Tibial nerve (tissue), 4 donors: ENCODE data around the gene YDJC. TPM values are rescaled to one million over a fixed set of nuclear protein-coding genes. Genes with fewer than 3 reads are reported as not detected.
"Not testable (repeated sequence)": the region's sequence is repeated elsewhere in the genome, so short reads cannot be mapped to it uniquely, and the experiment has no call there.

Experiments used
- DNase-seq, 2 donors: peaks; one replicate each; pipeline ENCODE4 v3.0.0-alpha.2; 2019; ENCODE audit warnings: low spot score in 2 of 2
- H3K27ac ChIP-seq, 4 donors: fragments of 200-600 bp; sonication (generic) in 3 of 4; one replicate each; pipeline ENCODE4 v1.5.1; 2017 to 2019; ENCODE audit warnings: mild to moderate bottlenecking in 1 of 4
- H3K27me3 ChIP-seq, 2 donors: fragments of 200-600 bp; sonication (generic) in 1 of 2; one replicate each; pipeline versions ENCODE4 v1.5.1 to v1.6.0; 2017 to 2019
- H3K36me3 ChIP-seq, 3 donors: fragments of 200-600 bp; sonication (generic); one replicate each; pipeline ENCODE4 v1.5.1; 2018 to 2019
- H3K4me1 ChIP-seq, 4 donors: fragments of 200-600 bp; sonication (generic) in 3 of 4; one replicate each; pipeline ENCODE4 v1.5.1; 2017 to 2019
- H3K4me3 ChIP-seq, 4 donors: fragments of 200-600 bp; sonication (generic) in 3 of 4; one replicate each; pipeline ENCODE4 v1.5.1; 2017 to 2019; ENCODE audit warnings: mild to moderate bottlenecking in 1 of 4, moderate library complexity in 1 of 4
- H3K9me3 ChIP-seq, 4 donors: fragments of 200-600 bp; sonication (generic) in 3 of 4; one replicate each; pipeline ENCODE4 v1.5.1; 2017 to 2019
- EP300 ChIP-seq, 2 donors: sonication (generic); formaldehyde crosslinking; IDR thresholded peaks; one replicate each; pipeline ENCODE4 v1.6.1; 2017; ENCODE audit warnings: antibody characterized with exemption in 2 of 2, mild to moderate bottlenecking in 1 of 2
- POLR2A ChIP-seq, 2 donors: fragments of 450-650 bp; IDR thresholded peaks; one replicate each; pipeline ENCODE4 v1.6.1; 2017; ENCODE audit warnings: antibody characterized with exemption in 2 of 2, mild to moderate bottlenecking in 2 of 2, moderate library complexity in 2 of 2
- whole genome bisulfite sequencing, 2 donors: methylation state at CpG; one replicate each; pipeline ENCODE4 v1.1.5; 2018; 5-methylcytosine and 5-hydroxymethylcytosine counted together
- total RNA-seq, 4 donors: library from RNA; depleted of rRNA; stranded (reverse); fragments of >200 nt; gene quantifications; one replicate each; pipeline ENCODE4 v1.1.0, GENCODE V29; 2016
- TF ChIP-seq, protein P1 (sequence below), 5 experiments: fragments of 200-600 bp in 3 of 5; fragments of 450-650 bp in 2 of 5; sonication (generic) in 3 of 5; IDR thresholded peaks; one replicate each; pipeline ENCODE4 v1.5.1; 2016 to 2019; ENCODE audit warnings: antibody characterized with exemption in 5 of 5, mild to moderate bottlenecking in 3 of 5, moderate library complexity in 2 of 5

YDJC gene
- total RNA-seq, 4 donors from 2014 or later, result 28.0 to 61.2 (median 36.0) TPM

DNA sequence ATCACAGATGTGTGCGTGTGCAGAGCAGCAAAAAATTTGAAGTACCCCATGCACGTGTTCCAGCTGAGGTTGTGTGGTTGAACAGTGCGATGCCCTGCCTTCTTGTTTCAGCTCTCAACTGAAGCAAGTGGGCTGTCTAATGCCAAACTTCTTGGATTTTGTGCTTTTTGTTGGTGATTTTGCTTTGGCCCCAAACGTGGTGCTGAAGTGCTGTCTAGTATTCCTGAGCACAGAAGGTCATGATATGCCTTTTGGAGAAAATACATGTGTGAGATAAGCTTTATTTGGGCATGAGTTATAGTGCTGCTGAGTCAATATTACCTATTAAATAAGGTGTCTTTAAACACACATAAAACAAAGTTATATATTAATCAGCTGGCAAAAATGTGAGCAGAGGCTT is 14.1 kb downstream of the YDJC start:
- no peak overlapping the region for H3K27ac ChIP-seq
- 80 to 81% methylated on average over 4 of the region's 4 CpGs for WGBS, 2 donors
- no peak for TF ChIP-seq POLR2A (IDR thresholded peaks at IDR 0.05)
- no peak for TF ChIP-seq EP300 (IDR thresholded peaks at IDR 0.05)
- TF ChIP-seq, protein P1, sequence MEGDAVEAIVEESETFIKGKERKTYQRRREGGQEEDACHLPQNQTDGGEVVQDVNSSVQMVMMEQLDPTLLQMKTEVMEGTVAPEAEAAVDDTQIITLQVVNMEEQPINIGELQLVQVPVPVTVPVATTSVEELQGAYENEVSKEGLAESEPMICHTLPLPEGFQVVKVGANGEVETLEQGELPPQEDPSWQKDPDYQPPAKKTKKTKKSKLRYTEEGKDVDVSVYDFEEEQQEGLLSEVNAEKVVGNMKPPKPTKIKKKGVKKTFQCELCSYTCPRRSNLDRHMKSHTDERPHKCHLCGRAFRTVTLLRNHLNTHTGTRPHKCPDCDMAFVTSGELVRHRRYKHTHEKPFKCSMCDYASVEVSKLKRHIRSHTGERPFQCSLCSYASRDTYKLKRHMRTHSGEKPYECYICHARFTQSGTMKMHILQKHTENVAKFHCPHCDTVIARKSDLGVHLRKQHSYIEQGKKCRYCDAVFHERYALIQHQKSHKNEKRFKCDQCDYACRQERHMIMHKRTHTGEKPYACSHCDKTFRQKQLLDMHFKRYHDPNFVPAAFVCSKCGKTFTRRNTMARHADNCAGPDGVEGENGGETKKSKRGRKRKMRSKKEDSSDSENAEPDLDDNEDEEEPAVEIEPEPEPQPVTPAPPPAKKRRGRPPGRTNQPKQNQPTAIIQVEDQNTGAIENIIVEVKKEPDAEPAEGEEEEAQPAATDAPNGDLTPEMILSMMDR (IDR thresholded peaks at IDR 0.05), result no peak
- H3K27me3 ChIP-seq, result no peaks in the 10 kb centered on the region
- H3K4me1 ChIP-seq, result peaks cover 0 to 27% (median 3%) of the 10 kb centered on the region in 4 donors
- peaks cover 0 to 50% (median 14%) of the 10 kb centered on the region in 3 donors for H3K36me3 ChIP-seq
- no peak for DNase-seq
- no peak overlapping the region for H3K4me3 ChIP-seq
- no peaks in the 10 kb centered on the region for H3K9me3 ChIP-seq

DNA sequence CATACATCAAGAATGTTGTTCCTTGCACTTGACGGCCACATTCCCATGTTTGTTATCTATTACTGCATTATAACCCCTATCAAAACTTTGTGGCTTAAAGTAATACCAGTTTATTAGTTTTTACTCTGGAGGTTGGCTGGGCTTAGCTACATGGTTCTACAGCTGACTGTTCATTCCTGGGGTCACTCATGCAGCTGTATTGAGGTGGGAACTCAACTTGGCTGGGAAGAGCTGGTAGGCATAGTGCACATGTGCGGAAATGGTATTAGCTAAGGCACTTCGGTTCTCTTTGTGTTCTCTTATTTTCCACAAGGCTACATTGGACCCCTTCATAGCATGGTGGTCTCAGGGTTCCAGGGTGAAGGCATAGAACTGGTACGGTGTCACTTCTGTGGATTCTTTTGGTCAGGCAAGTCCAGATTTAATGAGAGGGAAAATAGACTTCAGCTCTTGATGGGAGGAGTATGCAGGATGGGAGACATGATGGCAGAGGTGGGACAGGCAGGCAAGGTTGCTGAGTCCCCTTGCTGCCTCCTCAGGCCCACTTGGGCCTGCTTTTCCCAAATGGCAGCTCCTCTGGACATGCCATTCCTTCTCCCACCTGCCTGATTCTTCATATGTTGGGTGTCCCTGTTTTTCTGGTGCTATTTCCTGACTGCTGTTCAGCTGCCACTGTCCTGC is 16.1 kb downstream of the YDJC start:
- 92 to 96% methylated on average over 4 of the region's 4 CpGs for WGBS, 2 donors
- H3K4me1 ChIP-seq, result peaks cover 0 to 10% (median 0%) of the 10 kb centered on the region in 4 donors
- DNase-seq, result no peak
- H3K9me3 ChIP-seq, result no peaks in the 10 kb centered on the region
- no peak overlapping the region for H3K27ac ChIP-seq
- no peaks in the 10 kb centered on the region for H3K27me3 ChIP-seq
- peaks cover 0 to 60% (median 15%) of the 10 kb centered on the region in 3 donors for H3K36me3 ChIP-seq
- TF ChIP-seq POLR2A (IDR thresholded peaks at IDR 0.05), result no peak
- TF ChIP-seq, protein P1 (IDR thresholded peaks at IDR 0.05), result no peak
- no peak for TF ChIP-seq EP300 (IDR thresholded peaks at IDR 0.05)
- no peak overlapping the region for H3K4me3 ChIP-seq

DNA sequence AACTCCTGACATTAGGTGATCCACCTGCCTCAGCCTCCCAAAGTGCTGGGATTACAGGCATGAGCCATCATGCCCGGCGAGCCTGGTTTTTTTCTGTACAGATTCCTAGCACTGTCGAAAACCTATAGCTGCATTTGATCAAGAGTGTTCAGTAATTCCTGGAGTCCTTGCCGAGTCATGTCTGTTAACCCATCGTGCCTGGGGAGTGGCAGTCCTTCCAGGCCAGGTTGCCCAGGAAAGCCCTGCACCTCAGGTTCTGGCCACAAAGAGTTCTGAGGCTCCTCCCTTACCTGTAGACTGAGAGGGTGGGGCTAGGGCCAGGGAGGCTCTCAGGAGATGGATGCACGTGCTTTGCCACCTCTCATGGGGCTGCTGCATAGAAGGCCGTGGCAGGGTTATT is 17.0 kb downstream of the YDJC start:
- WGBS, 2 donors, result 88 to 91% methylated on average over 7 of the region's 7 CpGs
- TF ChIP-seq, protein P1 (IDR thresholded peaks at IDR 0.05), result no peak
- TF ChIP-seq POLR2A (IDR thresholded peaks at IDR 0.05), result no peak
- no peak for TF ChIP-seq EP300 (IDR thresholded peaks at IDR 0.05)
- no peak for DNase-seq
- Histone ChIP-seq H3K36me3 (peaks cover 0 to 60% (median 15%) of the 10 kb centered on the region in 3 donors), H3K4me3 (no peak overlapping the region), H3K27ac (no peak overlapping the region), H3K27me3 (no peaks in the 10 kb centered on the region), H3K9me3 (no peaks in the 10 kb centered on the region), H3K4me1 (peaks cover 0 to 8% (median 0%) of the 10 kb centered on the region in 4 donors)

DNA sequence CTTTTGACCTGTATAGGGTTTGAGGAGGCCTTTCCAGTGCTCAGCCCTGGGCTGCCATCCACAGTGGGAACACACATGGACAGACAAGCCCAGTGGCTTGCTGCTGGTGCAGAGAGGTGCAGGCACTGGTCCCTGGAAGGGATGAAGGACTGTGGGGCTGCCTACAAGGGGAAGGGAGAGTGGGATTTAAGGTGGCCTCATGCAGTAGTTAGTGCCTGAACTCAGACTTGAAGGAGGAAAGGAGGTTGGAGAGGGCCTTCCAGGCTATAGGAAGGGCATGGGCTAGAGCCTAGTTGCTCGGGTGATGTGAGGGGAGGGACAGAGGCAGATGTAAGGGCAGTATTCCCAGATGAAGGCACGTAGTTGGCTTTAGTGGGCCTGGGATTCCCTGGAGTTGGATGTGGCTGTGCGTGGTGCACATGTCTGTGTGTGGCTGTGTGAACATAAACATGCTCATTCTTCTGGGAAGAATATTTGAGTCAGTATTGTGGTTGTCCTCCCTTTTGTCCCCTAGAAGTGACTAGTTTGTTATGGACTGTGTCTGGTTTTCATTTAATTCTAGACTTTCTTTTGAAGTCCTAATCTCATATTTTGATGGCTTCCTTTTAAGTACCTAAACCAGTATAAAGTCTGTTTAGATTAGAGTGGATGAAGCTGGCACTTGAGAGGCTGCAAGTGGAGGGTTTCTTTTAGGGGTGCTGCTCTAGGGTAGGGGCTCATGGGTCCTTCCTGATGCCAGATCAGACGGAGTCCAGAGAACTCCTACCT is 18.4 kb downstream of the YDJC start:
- H3K4me1 ChIP-seq, result peaks cover 0 to 9% (median 0%) of the 10 kb centered on the region in 4 donors
- no peaks in the 10 kb centered on the region for H3K27me3 ChIP-seq
- no peaks in the 10 kb centered on the region for H3K9me3 ChIP-seq
- peaks cover 0 to 60% (median 15%) of the 10 kb centered on the region in 3 donors for H3K36me3 ChIP-seq
- no peak for DNase-seq
- H3K27ac ChIP-seq, result no peak overlapping the region
- H3K4me3 ChIP-seq, result no peak overlapping the region
- 78 to 85% methylated on average over 4 of the region's 4 CpGs for WGBS, 2 donors
- TF ChIP-seq, protein P1 (IDR thresholded peaks at IDR 0.05), result no peak
- TF ChIP-seq POLR2A (IDR thresholded peaks at IDR 0.05), result no peak
- TF ChIP-seq EP300 (IDR thresholded peaks at IDR 0.05), result no peak

DNA sequence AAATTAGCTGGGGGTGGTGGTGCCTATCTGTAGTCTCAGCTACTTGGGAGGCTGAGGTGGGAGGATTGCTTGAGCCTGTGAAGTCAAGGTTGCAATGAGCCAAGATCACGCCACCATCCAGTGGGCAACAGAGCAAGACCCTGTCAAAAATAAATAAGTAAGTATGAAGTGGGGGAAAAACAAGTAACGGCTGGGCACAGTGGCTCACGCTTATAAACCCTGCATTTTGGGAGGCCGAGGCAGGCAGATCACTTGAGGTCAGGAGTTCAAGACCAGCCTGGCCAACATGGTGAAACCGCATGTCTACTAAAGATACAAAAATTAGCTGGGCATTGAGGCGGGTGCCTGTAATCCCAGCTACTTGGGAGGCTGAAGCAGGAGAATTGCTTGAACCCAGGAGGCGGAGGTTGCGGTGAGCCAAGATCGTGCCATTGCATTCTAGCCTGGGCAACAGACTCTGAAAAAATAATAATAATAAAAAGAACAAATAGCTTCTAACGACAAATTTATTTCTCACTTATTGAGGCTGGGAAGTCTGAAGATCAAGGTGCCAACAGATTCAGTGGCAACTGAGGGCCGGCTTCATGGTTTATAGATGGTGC is 20.2 kb downstream of the YDJC start:
- H3K9me3 ChIP-seq, H3K4me3 ChIP-seq, H3K27ac ChIP-seq, H3K27me3 ChIP-seq, DNase-seq: not testable (repeated sequence)
- peaks cover 0 to 25% (median 0%) of the 10 kb centered on the region in 4 donors for H3K4me1 ChIP-seq
- 93 to 97% methylated on average over 11 of the region's 11 CpGs for WGBS, 2 donors
- peaks cover 0 to 48% (median 14%) of the 10 kb centered on the region in 3 donors for H3K36me3 ChIP-seq
